GM19035 (cell line): ENCODE data around the gene NADK.

Source experiments
- ATAC-seq: cut with Tn5 transposase; IDR thresholded peaks from one replicate; pipeline ENCODE4 v1.9.1; 2021; ENCODE audit not compliant: unreplicated experiment

The NADK gene

GRCh38 chr1:1786836-1787605, 8.8 kb upstream of the NADK start:
- ATAC-seq = no peak

GRCh38 chr1:1785666-1786065, 7.4 kb upstream of the NADK start:
- no peak for ATAC-seq

DNA sequence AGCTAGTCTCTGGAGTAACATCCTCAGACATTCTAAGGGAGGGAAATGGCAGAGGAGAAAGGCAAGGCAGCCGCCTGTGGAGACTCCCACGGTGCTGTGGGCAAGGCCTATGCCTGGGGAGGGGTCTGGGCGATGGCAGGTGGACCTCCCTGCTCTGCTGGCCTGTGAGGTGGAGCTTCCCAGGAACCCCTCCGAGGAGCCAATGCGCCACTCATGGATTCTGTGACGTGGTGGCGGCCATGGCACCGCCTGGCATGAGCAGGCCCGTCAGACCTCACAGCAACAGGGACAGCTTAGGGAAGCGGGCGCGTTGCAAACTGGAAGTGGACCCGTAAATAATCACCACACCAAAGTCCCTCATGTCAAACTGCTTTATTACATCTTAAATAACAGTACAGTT, 6.7 kb upstream of the NADK start:
- ATAC-seq = no peak

DNA sequence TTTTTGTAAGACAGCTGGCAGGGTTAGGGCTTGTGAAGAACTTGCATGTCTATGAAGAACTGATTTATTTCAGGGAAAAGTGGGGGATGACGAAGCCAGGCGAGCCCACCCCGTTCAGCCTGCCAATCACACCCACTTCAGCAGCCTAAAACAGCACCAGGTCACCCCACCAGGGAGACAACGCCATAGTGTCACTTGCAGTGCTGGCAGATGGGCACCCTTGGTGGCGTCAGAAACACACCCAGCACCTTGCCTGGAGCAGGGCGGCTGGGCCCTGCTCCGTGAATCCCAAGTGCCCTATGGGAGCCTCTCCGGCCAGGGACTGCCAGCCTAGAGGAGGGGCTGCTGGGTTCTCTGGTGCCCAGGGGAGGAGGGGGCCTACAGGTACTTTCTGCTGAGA, 5.0 kb upstream of the NADK start:
- ATAC-seq = no peak

- ATAC-seq = no peak
These were observed 4.3 kb upstream of the NADK start for GRCh38 chr1:1782399-1783221.

- no peak for ATAC-seq
These were observed 3.2 kb upstream of the NADK start for GRCh38 chr1:1781526-1781903.

GRCh38 chr1:1780598-1781525, 2.6 kb upstream of the NADK start:
- no peak for ATAC-seq

- ATAC-seq = peak; percentile 29
These were observed 1.7 kb upstream of the NADK start for GRCh38 chr1:1779691-1780597.

DNA sequence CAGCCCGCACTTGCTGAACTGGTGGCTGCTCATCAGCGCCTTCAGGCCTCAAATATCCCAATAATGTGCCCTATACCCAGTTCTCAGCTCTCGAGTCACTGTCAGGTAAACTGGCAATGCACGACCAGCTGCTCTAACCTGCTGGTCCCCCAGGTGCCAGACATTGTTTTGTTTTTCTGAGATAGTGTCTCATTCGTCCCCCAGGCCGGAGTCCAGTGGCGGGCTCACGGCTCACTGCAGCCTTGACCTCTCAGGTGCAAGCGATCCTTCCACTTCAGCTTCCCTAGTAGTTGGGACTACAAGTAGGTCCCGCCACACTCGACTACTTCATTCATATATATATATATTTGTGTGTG, 1.0 kb upstream of the NADK start:
- no peak for ATAC-seq

DNA sequence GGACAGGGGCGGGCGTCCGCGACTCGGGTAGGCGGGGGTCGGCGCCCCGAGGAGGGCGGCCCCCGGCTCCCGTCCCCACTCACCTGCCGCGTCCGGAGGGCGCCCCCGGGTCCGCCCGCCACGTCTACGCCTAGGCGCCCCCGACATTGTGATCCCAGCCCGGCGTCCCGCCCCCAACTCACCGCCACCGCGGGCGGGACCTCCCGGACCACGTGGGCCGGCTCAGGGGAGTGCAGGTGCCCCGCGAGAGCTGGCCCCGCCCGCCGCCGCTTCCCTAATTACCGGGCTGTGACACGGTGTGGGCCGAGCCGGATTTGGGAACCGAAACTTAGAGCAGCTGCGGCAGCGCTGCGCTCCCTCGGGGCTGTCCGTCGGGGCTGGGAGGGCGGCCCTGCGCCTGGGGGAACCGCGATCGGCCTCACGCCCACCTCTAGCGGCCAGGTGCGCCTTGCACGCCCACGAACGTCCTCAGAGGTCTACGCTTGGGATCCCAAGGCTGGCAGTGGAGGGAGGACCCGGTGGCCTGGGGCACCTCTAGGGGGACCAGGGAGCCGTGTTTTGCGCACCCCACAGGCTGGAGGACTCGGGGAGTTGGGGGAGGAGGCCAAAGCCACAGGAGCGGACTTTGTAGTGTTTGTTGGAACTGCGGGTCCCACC, 521 bp upstream of the NADK start:
- peak; percentile 66 for ATAC-seq

- no peak for ATAC-seq
These were observed 729 bp downstream of the NADK start for GRCh38 chr1:1777583-1777899.

GRCh38 chr1:1776672-1777582, 1.3 kb downstream of the NADK start:
- no peak for ATAC-seq

- no peak for ATAC-seq
These were observed 2.7 kb downstream of the NADK start for GRCh38 chr1:1775327-1776226.

DNA sequence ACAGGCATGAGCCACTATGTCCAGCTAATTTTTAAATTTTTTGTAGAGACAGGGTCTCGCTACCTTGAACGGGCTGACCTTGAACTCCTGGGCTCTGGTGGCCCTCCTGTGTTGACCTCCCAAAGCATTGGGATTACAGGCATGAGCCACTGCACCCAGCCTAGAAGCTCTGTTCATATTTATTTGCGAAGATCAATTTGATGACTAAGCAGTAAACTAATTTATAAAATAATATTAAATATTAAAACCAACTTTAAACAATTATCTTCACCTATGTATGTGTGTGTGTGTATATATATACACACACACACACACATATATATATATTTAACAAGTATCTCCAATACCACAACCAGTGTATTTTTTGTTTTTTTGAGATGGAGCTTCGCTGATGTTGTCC, 4.4 kb downstream of the NADK start:
- no peak for ATAC-seq

DNA sequence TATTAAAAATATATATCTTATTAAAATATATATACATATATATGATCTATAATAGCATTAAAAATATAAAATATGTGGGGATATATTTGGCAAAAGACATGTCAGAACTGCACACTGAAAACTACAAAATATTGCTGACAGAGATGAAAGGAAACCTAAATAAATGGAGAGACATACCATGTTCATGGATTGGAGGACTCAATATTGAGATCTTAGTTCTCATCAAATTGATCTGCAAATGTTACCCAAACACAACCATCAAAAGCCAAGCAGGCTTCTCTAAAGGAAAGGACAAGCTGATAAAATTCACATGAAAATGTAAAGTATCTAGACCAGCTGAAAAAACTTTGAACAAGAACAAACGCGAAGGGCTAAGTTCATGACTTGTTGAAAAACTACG, 7.2 kb downstream of the NADK start:
- ATAC-seq = no peak

DNA sequence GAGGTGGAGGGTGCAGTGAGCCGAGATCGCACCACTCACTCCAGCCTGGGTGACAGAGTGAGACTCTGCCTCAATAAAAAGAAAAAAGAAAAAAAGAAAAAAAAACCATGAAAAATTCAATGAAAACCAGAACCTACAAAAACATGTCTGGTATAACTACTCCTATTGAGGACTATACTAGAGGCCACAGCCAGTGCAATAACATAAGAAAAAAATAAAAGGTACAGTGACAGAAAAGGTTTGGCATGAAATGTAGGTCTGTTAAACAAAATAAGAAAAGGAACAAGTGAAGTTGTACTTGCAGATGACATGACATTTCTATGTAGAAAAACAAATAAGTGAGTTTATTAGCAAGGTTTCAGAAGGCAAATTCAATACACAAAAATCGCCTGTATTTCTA, 8.2 kb downstream of the NADK start:
- ATAC-seq = no peak

DNA sequence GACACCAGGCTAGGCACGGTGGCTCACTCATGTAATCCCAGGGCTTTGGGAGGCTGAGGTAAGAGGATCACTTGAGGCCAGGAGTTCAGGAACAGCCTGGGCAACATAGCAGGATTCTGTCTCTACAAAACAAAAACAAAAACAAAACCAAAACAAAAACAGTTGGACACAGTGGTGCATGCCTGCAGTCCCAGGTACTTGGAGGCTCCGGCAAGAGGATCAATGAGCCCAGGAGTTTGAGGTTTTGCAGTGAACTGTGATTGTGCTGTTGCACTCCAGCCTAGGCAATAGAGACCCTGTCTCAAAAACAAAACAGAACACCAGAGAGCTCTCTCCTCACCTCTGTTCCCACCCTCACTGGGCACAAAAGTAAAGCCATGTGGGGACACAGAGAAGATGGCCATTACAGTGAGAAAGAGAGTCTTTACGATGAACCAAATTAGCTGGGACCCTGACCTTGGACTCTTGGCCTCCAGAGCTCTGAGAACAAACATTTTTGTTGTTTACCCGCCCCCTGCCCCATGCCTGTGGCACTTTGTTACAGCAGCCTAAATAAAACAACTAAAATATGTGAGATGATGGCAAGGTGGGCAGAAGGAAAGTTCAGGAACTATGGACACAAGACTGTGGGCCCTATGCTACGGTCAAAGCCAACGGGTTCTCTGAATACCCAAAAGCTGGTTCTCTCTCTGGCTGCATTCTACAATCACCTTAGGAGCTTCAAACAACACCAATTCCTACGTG, 9.8 kb downstream of the NADK start:
- no peak for ATAC-seq
